Mesendoderm (in vitro differentiated cells): ENCODE data around the gene C3.

ENCODE experiments used
- DNase-seq: peaks from one replicate; pipeline ENCODE4 v3.0.0; 2013
- H2AK5ac ChIP-seq: 2 replicates; pipeline ENCODE4 v1.6.1; 2013; ENCODE audit warnings: low read length, inconsistent platforms
- H2BK120ac ChIP-seq: 2 replicates; pipeline ENCODE4 v1.6.1; 2013; ENCODE audit warnings: low read depth, mild to moderate bottlenecking, low read length, moderate library complexity, mixed read lengths
- H2BK15ac ChIP-seq: replicated peaks from 2 replicates; pipeline ENCODE4 v1.6.1; 2013; ENCODE audit warnings: low read depth, mild to moderate bottlenecking, moderate library complexity
- H2BK5ac ChIP-seq: 2 replicates; pipeline ENCODE4 v1.6.1; 2013; ENCODE audit warnings: low read length, inconsistent platforms
- H3K18ac ChIP-seq: 2 replicates; pipeline ENCODE4 v1.6.1; 2013; ENCODE audit warnings: mild to moderate bottlenecking, low read length, mixed read lengths
- H3K23ac ChIP-seq: one replicate; pipeline ENCODE4 v1.6.1; 2013; ENCODE audit warnings: low read length
- H3K27ac ChIP-seq: 2 replicates; pipeline ENCODE4 v1.5.1; 2013; ENCODE audit warnings: low read depth, mild to moderate bottlenecking, inconsistent platforms, low read length, moderate library complexity
- H3K27me3 ChIP-seq: 2 replicates; pipeline ENCODE4 v1.6.1; 2013; ENCODE audit warnings: low read length, control low read depth, mild to moderate bottlenecking, inconsistent platforms; ENCODE audit not compliant: insufficient read depth, poor library complexity
- H3K36me3 ChIP-seq: 2 replicates; pipeline ENCODE4 v1.6.1; 2013; ENCODE audit warnings: low read length, inconsistent platforms; ENCODE audit not compliant: control insufficient read depth, insufficient read depth
- H3K4ac ChIP-seq: one replicate; pipeline ENCODE4 v1.6.1; 2013; ENCODE audit warnings: low read depth, mild to moderate bottlenecking, low read length, moderate library complexity
- H3K4me1 ChIP-seq: 2 replicates; pipeline ENCODE4 v1.6.1; 2013; ENCODE audit warnings: low read depth, low read length, inconsistent platforms; ENCODE audit not compliant: control insufficient read depth
- H3K4me2 ChIP-seq: 2 replicates; pipeline ENCODE4 v1.6.1; 2013; ENCODE audit warnings: low read length
- H3K4me3 ChIP-seq: 2 replicates; pipeline ENCODE4 v1.5.1; 2013; ENCODE audit warnings: mild to moderate bottlenecking, low read length
- H3K56ac ChIP-seq: one replicate; pipeline ENCODE4 v1.6.1; 2013; ENCODE audit warnings: low read length
- H3K79me1 ChIP-seq: 2 replicates; pipeline ENCODE4 v1.6.1; 2013; ENCODE audit warnings: low read length, inconsistent platforms
- H3K79me2 ChIP-seq: 2 replicates; pipeline ENCODE4 v1.6.1; 2013; ENCODE audit warnings: mild to moderate bottlenecking, low read length; ENCODE audit not compliant: control insufficient read depth, insufficient read depth
- H3K9ac ChIP-seq: 2 replicates; pipeline ENCODE4 v1.6.1; 2013; ENCODE audit warnings: low read length, inconsistent platforms
- H4K5ac ChIP-seq: one replicate; pipeline ENCODE4 v1.6.1; 2013; ENCODE audit warnings: low read length
- H4K8ac ChIP-seq: one replicate; pipeline ENCODE4 v1.6.1; 2013; ENCODE audit warnings: low read depth, mild to moderate bottlenecking, control low read depth, low read length, moderate library complexity
- WGBS: extraction: QIAGEN DNeasy Blood & Tissue Kit; methylation state at CpG from one replicate; pipeline ENCODE4 v1.1.7; 2013; ENCODE audit warnings: low lambda C conversion rate, missing lambda C conversion rate; ENCODE audit not compliant: insufficient coverage; ENCODE audit errors: extremely low coverage; 5-methylcytosine and 5-hydroxymethylcytosine counted together

C3 gene

DNA sequence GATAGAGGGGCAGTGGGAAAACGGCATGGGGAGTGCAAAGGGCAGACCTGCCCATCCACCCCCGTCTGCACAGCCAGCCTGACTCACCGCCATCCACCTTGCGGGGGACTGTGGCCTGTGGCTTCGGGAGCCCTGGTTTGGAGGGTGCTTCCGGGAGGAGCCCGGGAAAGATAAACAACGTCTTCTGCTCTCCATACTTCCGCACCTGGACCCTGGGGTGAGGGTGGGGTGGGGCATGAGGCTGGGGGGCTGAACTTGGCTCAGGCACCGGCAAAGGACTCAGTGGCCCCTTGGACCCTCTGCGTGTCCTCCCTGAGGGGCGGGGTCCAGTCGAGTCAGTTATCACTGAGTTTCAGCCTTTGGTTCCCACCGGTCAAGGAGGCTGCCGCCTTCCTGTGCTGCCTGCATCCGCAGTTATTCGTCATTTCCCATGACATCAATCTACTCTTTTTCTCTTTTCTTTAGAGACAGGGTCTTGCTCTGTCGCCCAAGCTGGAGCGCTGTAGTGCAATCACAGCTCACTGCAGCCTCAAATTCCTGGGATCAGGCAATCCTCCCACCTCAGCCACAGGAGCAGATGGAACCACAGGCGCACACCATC is 13.7 kb upstream of the C3 start:
- DNase-seq = no peak
- H3K18ac ChIP-seq = no peak overlapping the region
- peak overlapping the region; percentile 45 for H3K23ac ChIP-seq
- H3K9ac ChIP-seq = peak overlapping the region; percentile 37
- H2BK5ac ChIP-seq = peak overlapping the region; percentile 40
- H3K79me2 ChIP-seq = peaks cover 4% of the 10 kb centered on the region
- H3K27ac ChIP-seq = no peak overlapping the region
- no peak overlapping the region for H2AK5ac ChIP-seq
- H4K8ac ChIP-seq = no peak overlapping the region
- H3K4me3 ChIP-seq = no peak overlapping the region
- peak overlapping the region; percentile 74 for H3K56ac ChIP-seq
- H3K4me1 ChIP-seq = peaks cover 4% of the 10 kb centered on the region
- H3K79me1 ChIP-seq = peaks cover 3% of the 10 kb centered on the region
- H3K27me3 ChIP-seq = no peaks in the 10 kb centered on the region
- H4K5ac ChIP-seq = no peak overlapping the region
- no peak overlapping the region for H3K4ac ChIP-seq
- no peak overlapping the region for H3K4me2 ChIP-seq
- no peaks in the 10 kb centered on the region for H3K36me3 ChIP-seq
- H2BK15ac ChIP-seq = no peak overlapping the region
- no CpG with 5 or more reads among the region's 20 CpGs for WGBS
- H2BK120ac ChIP-seq = no peak overlapping the region

- H3K79me1 ChIP-seq = peaks cover 3% of the 10 kb centered on the region
- H3K9ac ChIP-seq = no peak overlapping the region
- peak overlapping the region; percentile 74 for H3K56ac ChIP-seq
- no peak overlapping the region for H2BK5ac ChIP-seq
- no peak overlapping the region for H4K5ac ChIP-seq
- no peak overlapping the region for H3K4ac ChIP-seq
- H3K27ac ChIP-seq = no peak overlapping the region
- no peak overlapping the region for H3K4me3 ChIP-seq
- H3K23ac ChIP-seq = peak overlapping the region; percentile 45
- H2BK15ac ChIP-seq = no peak overlapping the region
- no peak overlapping the region for H3K18ac ChIP-seq
- no peak overlapping the region for H2AK5ac ChIP-seq
- H3K4me1 ChIP-seq = peaks cover 4% of the 10 kb centered on the region
- no peak for DNase-seq
- no peak overlapping the region for H4K8ac ChIP-seq
- peaks cover 4% of the 10 kb centered on the region for H3K79me2 ChIP-seq
- no peak overlapping the region for H3K4me2 ChIP-seq
- H3K27me3 ChIP-seq = no peaks in the 10 kb centered on the region
- no peak overlapping the region for H2BK120ac ChIP-seq
- WGBS = no CpG with 5 or more reads among the region's 29 CpGs
- H3K36me3 ChIP-seq = no peaks in the 10 kb centered on the region
These were observed 13.1 kb upstream of the C3 start for GRCh38 chr19:6733338-6734095.

DNA sequence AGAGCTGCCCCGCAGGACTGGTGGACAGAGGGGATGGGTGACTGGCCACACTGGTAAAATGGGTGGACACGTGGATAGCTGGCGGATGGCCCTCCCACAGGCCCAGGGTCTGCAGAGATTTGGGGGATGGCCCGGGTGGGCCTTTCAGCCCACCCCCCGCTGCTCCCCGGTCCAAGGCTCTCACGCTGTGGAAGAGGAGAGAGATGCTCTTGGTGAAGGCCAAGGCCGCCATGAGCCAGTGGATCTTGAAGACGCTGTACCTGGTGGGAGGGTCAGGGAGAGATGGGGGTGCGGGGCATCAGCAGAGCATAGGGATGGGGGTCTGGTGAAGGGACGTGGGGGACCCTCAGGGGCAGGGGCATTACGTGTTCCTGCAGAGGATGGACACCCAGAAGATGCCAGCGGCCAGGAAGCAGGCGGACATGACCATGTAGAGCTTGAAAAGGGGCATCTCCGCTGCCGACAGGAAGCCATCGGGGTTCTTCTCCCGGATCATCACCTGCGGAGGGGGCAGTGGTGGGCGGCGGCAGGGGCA is 12.4 kb upstream of the C3 start:
- Histone ChIP-seq H3K4ac (no peak overlapping the region), H3K27me3 (no peaks in the 10 kb centered on the region), H3K4me2 (no peak overlapping the region), H2BK15ac (no peak overlapping the region), H3K9ac (no peak overlapping the region), H3K36me3 (no peaks in the 10 kb centered on the region), H3K79me2 (peaks cover 4% of the 10 kb centered on the region), H2AK5ac (no peak overlapping the region), H3K27ac (no peak overlapping the region), H3K79me1 (peaks cover 3% of the 10 kb centered on the region), H3K18ac (no peak overlapping the region), H3K23ac (no peak overlapping the region), H3K4me1 (no peaks in the 10 kb centered on the region), H2BK120ac (no peak overlapping the region), H4K8ac (no peak overlapping the region), H3K56ac (no peak overlapping the region), H4K5ac (no peak overlapping the region), H3K4me3 (no peak overlapping the region), H2BK5ac (no peak overlapping the region)
- no peak for DNase-seq
- no CpG with 5 or more reads among the region's 21 CpGs for WGBS

GRCh38 chr19:6731822-6732221 is 11.4 kb upstream of the C3 start:
- no peak overlapping the region for H3K4me3 ChIP-seq

GRCh38 chr19:6730941-6731670 is 10.7 kb upstream of the C3 start:
- H2BK15ac ChIP-seq = no peak overlapping the region
- no peak overlapping the region for H3K27ac ChIP-seq
- no peak overlapping the region for H3K4me2 ChIP-seq
- no peak overlapping the region for H2BK5ac ChIP-seq
- H3K4me3 ChIP-seq = no peak overlapping the region
- no peak overlapping the region for H2BK120ac ChIP-seq
- no peak for DNase-seq
- no peak overlapping the region for H2AK5ac ChIP-seq
- no peak overlapping the region for H3K4ac ChIP-seq
- H3K27me3 ChIP-seq = no peaks in the 10 kb centered on the region
- peaks cover 3% of the 10 kb centered on the region for H3K79me1 ChIP-seq
- no peaks in the 10 kb centered on the region for H3K4me1 ChIP-seq
- H3K36me3 ChIP-seq = no peaks in the 10 kb centered on the region
- no CpG with 5 or more reads among the region's 30 CpGs for WGBS
- H3K18ac ChIP-seq = no peak overlapping the region
- H4K8ac ChIP-seq = no peak overlapping the region
- H3K9ac ChIP-seq = no peak overlapping the region
- no peak overlapping the region for H3K56ac ChIP-seq
- H4K5ac ChIP-seq = no peak overlapping the region
- H3K79me2 ChIP-seq = peaks cover 4% of the 10 kb centered on the region
- H3K23ac ChIP-seq = no peak overlapping the region

More at GRCh38 chr19:6731822-6732221, 11.4 kb upstream of the C3 start:
- Histone ChIP-seq H2BK15ac (no peak overlapping the region), H3K79me1 (peaks cover 3% of the 10 kb centered on the region), H3K4ac (no peak overlapping the region), H3K18ac (no peak overlapping the region), H3K4me2 (no peak overlapping the region), H4K5ac (no peak overlapping the region), H3K23ac (no peak overlapping the region), H3K9ac (no peak overlapping the region), H3K27ac (no peak overlapping the region), H3K4me1 (no peaks in the 10 kb centered on the region), H2BK5ac (no peak overlapping the region), H3K79me2 (peaks cover 4% of the 10 kb centered on the region), H3K36me3 (no peaks in the 10 kb centered on the region), H3K27me3 (no peaks in the 10 kb centered on the region), H4K8ac (no peak overlapping the region), H3K56ac (no peak overlapping the region), H2BK120ac (no peak overlapping the region), H2AK5ac (no peak overlapping the region)
- no peak for DNase-seq
- WGBS = no CpG with 5 or more reads among the region's 22 CpGs
